Gastrocnemius medialis (tissue), 4 donors: ENCODE results near the gene OR51B4. TPM values are rescaled to one million over a fixed set of nuclear protein-coding genes. Genes with fewer than 3 reads are reported as not detected.
"Not testable (repeated sequence)": the region's sequence is repeated elsewhere in the genome, so short reads cannot be mapped to it uniquely, and the experiment has no call there.

Experiments
- ATAC-seq, 2 donors: fragments of 150-250 bp; one replicate each; pipeline ENCODE4 v1.9.1; 2016
- DNase-seq, 2 donors: peaks; one replicate each; pipeline ENCODE4 v3.0.0-alpha.2; 2019
- H3K27ac ChIP-seq, 4 donors: fragments of 200-600 bp; sonication (generic); 1 replicate in 1 of 4; 2 replicates in 3 of 4; pipeline ENCODE4 v1.5.1; 2016 to 2018; ENCODE audit warnings: mild to moderate bottlenecking in 2 of 4, moderate library complexity in 1 of 4
- H3K27me3 ChIP-seq, 3 donors: fragments of 200-600 bp; sonication (generic) in 2 of 3; 1 replicate in 1 of 3; 2 replicates in 2 of 3; pipeline versions ENCODE4 v1.5.1 to v1.6.0; 2016 to 2019; ENCODE audit warnings: mild to moderate bottlenecking in 1 of 3, moderate library complexity in 1 of 3
- H3K36me3 ChIP-seq, 2 donors: fragments of 200-600 bp; sonication (generic) in 1 of 2; one replicate each; pipeline ENCODE4 v1.5.1; 2017 to 2018
- H3K4me1 ChIP-seq, 2 donors: fragments of 200-600 bp; sonication (generic) in 1 of 2; one replicate each; pipeline ENCODE4 v1.5.1; 2016 to 2017; ENCODE audit warnings: mild to moderate bottlenecking in 2 of 2
- H3K4me3 ChIP-seq, 4 donors: fragments of 200-600 bp; sonication (generic) in 3 of 4; 1 replicate in 1 of 4; 2 replicates in 3 of 4; pipeline ENCODE4 v1.5.1; 2016 to 2019; ENCODE audit warnings: mild to moderate bottlenecking in 2 of 4
- H3K9me3 ChIP-seq, 3 donors: fragments of 200-600 bp; sonication (generic) in 2 of 3; 1 replicate in 1 of 3; 2 replicates in 2 of 3; pipeline ENCODE4 v1.5.1; 2016 to 2019
- POLR2A ChIP-seq, 2 donors: fragments of 450-650 bp; IDR thresholded peaks; one replicate each; pipeline ENCODE4 v1.6.1; 2017; ENCODE audit warnings: antibody characterized with exemption in 2 of 2, mild to moderate bottlenecking in 2 of 2, moderate library complexity in 2 of 2
- in situ Hi-C, 4 donors: fragments of 200-750 bp; cut with MboI; loops; one replicate each; pipeline versions ENCODE4 v1.15.0 to v1.8.0; 2017; ENCODE audit warnings: low sequenced_read_pairs in 4 of 4
- intact Hi-C: fragments of 100-400 bp; cut with DNase I; formaldehyde crosslinking; loops from one replicate; pipeline ENCODE4 v1.15.1; 2023; ENCODE audit warnings: low total_unique reads
- total RNA-seq, 4 donors: library from RNA; depleted of rRNA; stranded (reverse); fragments of >200 nt; gene quantifications; one replicate each; pipeline versions ENCODE4 v1.1.0 to v1.2.3, GENCODE V29; 2016
- TF ChIP-seq, protein P1 (sequence below), 5 experiments: fragments of 450-650 bp in 3 of 5; fragments of 200-600 bp in 2 of 5; sonication (generic) in 2 of 5; IDR thresholded peaks in 4 of 5; conservative IDR thresholded peaks in 1 of 5; 1 replicate in 4 of 5; 2 replicates in 1 of 5; pipeline ENCODE4 v1.5.1; 2016 to 2019; ENCODE audit warnings: antibody characterized with exemption in 5 of 5, mild to moderate bottlenecking in 3 of 5, moderate library complexity in 3 of 5

The OR51B4 gene
- total RNA-seq, 4 donors from 2014 or later: not detected

DNA sequence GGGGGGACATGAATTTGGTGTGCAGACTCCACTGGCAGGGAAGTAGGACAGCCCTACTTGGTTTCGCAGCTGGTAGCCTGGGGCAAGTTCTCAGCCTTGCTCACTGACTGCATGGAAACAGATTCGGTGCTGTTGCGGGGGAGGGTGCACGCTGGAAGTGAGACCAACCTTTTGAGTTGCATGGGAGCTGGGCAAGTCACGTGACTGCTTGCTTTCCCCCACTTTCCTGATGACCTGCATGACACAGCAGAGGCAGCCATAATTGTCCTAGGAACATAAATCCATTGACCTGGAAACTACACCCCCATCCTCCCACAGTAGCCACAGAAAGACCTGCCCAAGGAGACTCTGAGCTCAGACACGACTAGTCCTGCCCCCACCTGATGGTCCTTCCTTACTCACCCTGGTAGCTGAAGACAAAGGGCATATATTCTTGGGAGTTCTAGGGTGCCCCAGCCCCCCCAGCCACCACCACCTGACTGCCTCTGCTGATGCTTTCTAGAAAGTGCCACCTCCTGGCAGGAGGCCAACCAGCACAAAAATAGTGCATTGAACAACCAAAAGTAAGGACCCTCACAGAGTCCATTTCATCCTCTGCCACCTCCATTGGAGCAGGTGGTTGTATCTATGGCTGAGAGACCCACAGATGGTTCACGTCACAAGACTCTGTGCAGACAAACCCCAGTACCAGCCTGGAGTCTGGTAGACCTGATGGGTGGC lies 43.0 kb downstream of the OR51B4 start:
- no peaks in the 10 kb centered on the region for H3K27me3 ChIP-seq
- H3K36me3 ChIP-seq: no peaks in the 10 kb centered on the region
- no peaks in the 10 kb centered on the region for H3K9me3 ChIP-seq
- no peak for DNase-seq
- no peak overlapping the region for H3K4me3 ChIP-seq
- intact Hi-C loops: no loop called here
- in situ Hi-C loops: no loop called here
- no peak for ATAC-seq
- no peak overlapping the region for H3K27ac ChIP-seq
- TF ChIP-seq, protein P1, sequence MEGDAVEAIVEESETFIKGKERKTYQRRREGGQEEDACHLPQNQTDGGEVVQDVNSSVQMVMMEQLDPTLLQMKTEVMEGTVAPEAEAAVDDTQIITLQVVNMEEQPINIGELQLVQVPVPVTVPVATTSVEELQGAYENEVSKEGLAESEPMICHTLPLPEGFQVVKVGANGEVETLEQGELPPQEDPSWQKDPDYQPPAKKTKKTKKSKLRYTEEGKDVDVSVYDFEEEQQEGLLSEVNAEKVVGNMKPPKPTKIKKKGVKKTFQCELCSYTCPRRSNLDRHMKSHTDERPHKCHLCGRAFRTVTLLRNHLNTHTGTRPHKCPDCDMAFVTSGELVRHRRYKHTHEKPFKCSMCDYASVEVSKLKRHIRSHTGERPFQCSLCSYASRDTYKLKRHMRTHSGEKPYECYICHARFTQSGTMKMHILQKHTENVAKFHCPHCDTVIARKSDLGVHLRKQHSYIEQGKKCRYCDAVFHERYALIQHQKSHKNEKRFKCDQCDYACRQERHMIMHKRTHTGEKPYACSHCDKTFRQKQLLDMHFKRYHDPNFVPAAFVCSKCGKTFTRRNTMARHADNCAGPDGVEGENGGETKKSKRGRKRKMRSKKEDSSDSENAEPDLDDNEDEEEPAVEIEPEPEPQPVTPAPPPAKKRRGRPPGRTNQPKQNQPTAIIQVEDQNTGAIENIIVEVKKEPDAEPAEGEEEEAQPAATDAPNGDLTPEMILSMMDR (IDR thresholded peaks at IDR 0.05 in 4 of 5, conservative IDR thresholded peaks at IDR 0.05 in 1 of 5): no peak
- no peaks in the 10 kb centered on the region for H3K4me1 ChIP-seq

DNA sequence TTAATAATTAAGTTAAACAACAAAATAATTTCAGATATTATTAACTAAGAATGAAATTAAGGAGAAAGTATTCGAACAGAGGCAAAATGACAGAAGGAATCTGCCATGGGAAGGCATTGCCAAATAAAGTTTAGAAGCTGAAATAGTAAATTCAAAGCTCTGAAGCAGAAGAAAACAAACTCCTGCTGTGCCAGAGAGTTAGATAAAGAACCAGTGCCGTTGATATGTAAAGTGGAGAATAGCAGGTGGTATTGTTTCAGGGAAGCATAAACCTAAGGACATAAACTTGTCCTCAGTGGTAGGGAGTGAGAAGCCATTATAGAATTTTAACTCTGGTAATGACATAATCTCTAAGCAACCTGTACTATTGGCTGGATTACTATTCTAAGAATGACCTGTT lies 44.5 kb downstream of the OR51B4 start:
- no peak overlapping the region for H3K4me3 ChIP-seq
- H3K4me1 ChIP-seq: no peaks in the 10 kb centered on the region
- no peaks in the 10 kb centered on the region for H3K36me3 ChIP-seq
- H3K9me3 ChIP-seq: no peaks in the 10 kb centered on the region
- H3K27ac ChIP-seq: no peak overlapping the region
- intact Hi-C loops (no loop called here), in situ Hi-C loops (no loop called here)
- DNase-seq (no peak), ATAC-seq (no peak)
- H3K27me3 ChIP-seq: no peaks in the 10 kb centered on the region
- TF ChIP-seq, protein P1 (IDR thresholded peaks at IDR 0.05 in 4 of 5, conservative IDR thresholded peaks at IDR 0.05 in 1 of 5): no peak
- TF ChIP-seq POLR2A (IDR thresholded peaks at IDR 0.05): no peak

DNA sequence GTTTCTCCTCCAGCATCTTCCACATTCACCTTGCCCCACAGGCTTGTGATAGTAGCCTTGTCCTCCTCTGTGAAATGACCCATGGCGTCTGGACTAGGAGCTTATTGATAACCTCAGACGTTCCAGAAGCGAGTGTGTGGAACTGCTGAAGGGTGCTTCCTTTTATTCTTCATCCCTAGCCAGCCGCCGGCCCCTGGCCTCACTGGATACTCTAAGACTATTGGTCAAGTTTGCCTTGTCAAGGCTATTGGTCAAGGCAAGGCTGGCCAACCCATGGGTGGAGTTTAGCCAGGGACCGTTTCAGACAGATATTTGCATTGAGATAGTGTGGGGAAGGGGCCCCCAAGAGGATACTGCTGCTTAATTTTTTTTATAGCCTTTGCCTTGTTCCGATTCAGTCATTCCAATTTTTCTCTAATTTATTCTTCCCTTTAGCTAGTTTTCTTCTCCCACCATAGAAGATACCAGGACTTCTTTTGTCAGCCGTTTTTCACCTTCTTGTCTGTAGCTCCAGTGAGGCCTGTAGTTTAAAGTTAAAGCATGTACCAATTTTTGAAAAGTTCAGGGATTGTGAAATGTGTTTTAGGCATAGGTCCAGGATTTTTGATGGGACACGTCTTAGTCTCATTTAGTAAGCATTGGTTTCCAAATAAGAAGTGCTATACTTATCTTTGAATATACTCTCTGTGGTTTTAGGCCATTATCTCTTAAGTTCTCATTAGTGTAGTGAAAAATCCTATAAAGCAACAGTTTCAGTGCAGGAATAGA lies 46.9 kb downstream of the OR51B4 start, which contains the start of gene HBG2:
Gene HBG2 (minus strand): TSS at position 136 of the 768 bp plus-strand sequence. CDS start 53 bp downstream, at position 83.
- H3K27me3 ChIP-seq, intact Hi-C loops, H3K36me3 ChIP-seq, DNase-seq, H3K4me1 ChIP-seq, in situ Hi-C loops, H3K4me3 ChIP-seq, H3K27ac ChIP-seq, H3K9me3 ChIP-seq, ATAC-seq: not testable (repeated sequence)

- H3K4me1 ChIP-seq, in situ Hi-C loops, H3K36me3 ChIP-seq, H3K27ac ChIP-seq, ATAC-seq, H3K27me3 ChIP-seq, intact Hi-C loops, DNase-seq, H3K4me3 ChIP-seq, H3K9me3 ChIP-seq: not testable (repeated sequence)
These were observed 47.7 kb downstream of the OR51B4 start for GRCh38 chr11:5254023-5254422.

DNA sequence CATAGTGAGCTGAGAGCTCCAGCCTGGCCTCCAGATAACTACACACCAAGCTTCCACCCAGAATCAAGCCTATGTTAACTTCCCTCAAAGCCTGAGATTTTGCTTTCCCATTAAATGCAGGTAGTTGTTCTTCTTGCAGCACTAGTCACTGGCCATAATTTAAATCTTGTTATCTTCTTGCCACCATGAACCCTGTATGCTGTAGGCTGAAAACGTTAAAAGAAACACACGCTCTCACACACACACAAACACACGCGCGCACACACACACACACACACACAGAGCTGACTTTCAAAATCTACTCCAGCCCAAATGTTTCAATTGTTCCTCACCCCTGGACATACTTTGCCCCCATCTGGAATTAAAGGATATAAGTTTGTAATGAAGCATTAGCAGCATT lies 48.3 kb downstream of the OR51B4 start:
- H3K4me3 ChIP-seq, H3K27ac ChIP-seq, H3K36me3 ChIP-seq, H3K4me1 ChIP-seq, in situ Hi-C loops, H3K9me3 ChIP-seq, H3K27me3 ChIP-seq, ATAC-seq, DNase-seq, intact Hi-C loops: not testable (repeated sequence)

DNA sequence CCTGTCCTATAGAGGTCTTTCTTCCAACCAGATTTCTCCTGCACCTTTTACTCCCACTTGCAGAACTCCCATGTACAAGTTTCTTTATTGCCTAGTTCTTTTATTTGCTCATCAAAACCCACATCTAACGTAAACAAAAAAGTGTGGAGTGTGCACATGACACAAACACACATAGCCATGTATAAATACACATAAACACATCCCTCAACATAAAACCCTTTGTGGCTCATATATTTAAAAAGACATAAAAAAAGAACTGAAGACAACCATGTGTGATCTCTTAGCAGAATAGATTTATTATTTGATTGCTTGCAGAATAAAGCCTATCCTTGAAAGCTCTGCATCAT lies 48.9 kb downstream of the OR51B4 start:
- Histone ChIP-seq H3K27ac (no peak overlapping the region), H3K27me3 (no peaks in the 10 kb centered on the region), H3K9me3 (no peaks in the 10 kb centered on the region), H3K4me3 (no peak overlapping the region), H3K36me3 (no peaks in the 10 kb centered on the region), H3K4me1 (no peaks in the 10 kb centered on the region)
- intact Hi-C loops: no loop called here
- no peak for TF ChIP-seq POLR2A (IDR thresholded peaks at IDR 0.05)
- TF ChIP-seq, protein P1 (IDR thresholded peaks at IDR 0.05 in 4 of 5, conservative IDR thresholded peaks at IDR 0.05 in 1 of 5): no peak
- in situ Hi-C loops: no loop called here
- no peak for ATAC-seq
- no peak for DNase-seq
